MCF 10A (cell line): ENCODE results near the gene PSORS1C1. TPM values are rescaled to one million over a fixed set of nuclear protein-coding genes. Genes with fewer than 3 reads are reported as not detected.

ENCODE experiments used
- BruUV-seq: library from RNA; stranded (reverse); fragments of 400-500 nt; replicated peaks from 2 replicates; lab custom pipeline; 2021; lab: Mats Ljungman, UMichigan
- CTCF ChIA-PET: fragments of 300-600 bp; sonication (Branson Sonifier 250); formaldehyde crosslinking; extraction: SDS; loops from one replicate; lab custom pipeline; 2021; ENCODE audit warnings: antibody characterized with exemption, inconsistent platforms; lab: Yijun Ruan, JAX
- POLR2A ChIA-PET: fragments of 300-600, 350-650 bp; sonication (Branson Sonifier 250); formaldehyde crosslinking; extraction: SDS; loops from one replicate; lab custom pipeline; 2020; ENCODE audit warnings: antibody characterized with exemption, inconsistent platforms; lab: Yijun Ruan, JAX
- DNase-seq: peaks from one replicate; pipeline ENCODE4 v3.0.0-alpha.2; 2018; ENCODE audit not compliant: unreplicated experiment
- H3K27ac Mint-ChIP-seq: one replicate; pipeline ENCODE4 v1.8.0; 2022; ENCODE audit warnings: mild to moderate bottlenecking, low read depth, mixed read lengths; ENCODE audit not compliant: unreplicated experiment
- H3K27me3 Mint-ChIP-seq: one replicate; pipeline ENCODE4 v1.8.0; 2022; ENCODE audit warnings: mixed read lengths; ENCODE audit not compliant: insufficient read depth, unreplicated experiment
- H3K36me3 Mint-ChIP-seq: one replicate; pipeline ENCODE4 v1.8.0; 2022; ENCODE audit warnings: mild to moderate bottlenecking, moderate library complexity, mixed read lengths; ENCODE audit not compliant: insufficient read depth, unreplicated experiment
- H3K4me1 Mint-ChIP-seq: one replicate; pipeline ENCODE4 v1.8.0; 2022; ENCODE audit warnings: mixed read lengths; ENCODE audit not compliant: insufficient read depth, unreplicated experiment
- H3K4me3 Mint-ChIP-seq: one replicate; pipeline ENCODE4 v1.8.0; 2022; ENCODE audit warnings: mild to moderate bottlenecking, moderate library complexity, mixed read lengths; ENCODE audit not compliant: unreplicated experiment
- H3K9me3 Mint-ChIP-seq: one replicate; pipeline ENCODE4 v1.8.0; 2022; ENCODE audit warnings: mixed read lengths; ENCODE audit not compliant: unreplicated experiment
- intact Hi-C: fragments of 100-400 bp; cut with micrococcal nuclease; formaldehyde crosslinking; loops from 2 replicates; pipeline ENCODE4 v1.14.1; 2022
- total RNA-seq: library from RNA; stranded (reverse); gene quantifications from 2 replicates; pipeline ENCODE4 v1.2.3, GENCODE V29; 2022
- TF ChIP-seq, protein P1 (sequence below): fragments of 200-600 bp; IDR thresholded peaks from one replicate; pipeline ENCODE4 v1.8.0; 2022; ENCODE audit warnings: antibody characterized with exemption, mild to moderate bottlenecking; ENCODE audit not compliant: unreplicated experiment

PSORS1C1 gene
- total RNA-seq, 1 experiment from 2014 or later: 7.7 TPM

DNA sequence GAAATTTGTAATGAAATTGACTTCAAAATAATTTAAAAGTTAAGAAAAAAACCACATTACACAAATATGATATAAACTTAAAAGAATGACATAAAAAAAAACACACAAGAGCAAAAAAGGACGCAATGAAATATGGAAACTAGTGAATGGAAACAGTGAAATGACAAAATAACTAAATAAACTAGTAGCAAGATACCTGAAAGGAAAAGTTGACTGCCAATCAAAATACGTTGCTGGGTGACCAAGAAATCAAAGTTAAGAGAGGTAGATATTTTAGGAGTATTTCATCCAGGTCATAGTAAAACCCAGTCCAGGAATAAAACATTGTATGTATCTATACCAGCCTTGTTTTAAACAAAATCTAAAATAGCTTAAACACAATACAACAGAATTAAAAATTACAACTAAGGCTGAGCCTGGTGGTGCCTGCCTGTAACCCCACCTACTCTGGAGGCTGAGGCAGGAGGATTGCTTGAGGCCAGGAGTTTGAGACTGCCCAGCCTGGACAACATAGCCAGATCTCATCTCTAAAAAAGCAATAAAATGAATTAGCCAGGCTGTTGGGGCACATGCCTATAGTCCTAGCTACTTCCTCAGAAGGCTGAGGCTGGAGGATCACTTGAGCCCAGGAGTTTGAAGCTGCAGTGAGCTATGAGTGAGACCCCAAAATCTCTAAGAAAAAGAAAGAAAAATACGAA is 24.2 kb upstream of the PSORS1C1 start:
- TF ChIP-seq, protein P1, sequence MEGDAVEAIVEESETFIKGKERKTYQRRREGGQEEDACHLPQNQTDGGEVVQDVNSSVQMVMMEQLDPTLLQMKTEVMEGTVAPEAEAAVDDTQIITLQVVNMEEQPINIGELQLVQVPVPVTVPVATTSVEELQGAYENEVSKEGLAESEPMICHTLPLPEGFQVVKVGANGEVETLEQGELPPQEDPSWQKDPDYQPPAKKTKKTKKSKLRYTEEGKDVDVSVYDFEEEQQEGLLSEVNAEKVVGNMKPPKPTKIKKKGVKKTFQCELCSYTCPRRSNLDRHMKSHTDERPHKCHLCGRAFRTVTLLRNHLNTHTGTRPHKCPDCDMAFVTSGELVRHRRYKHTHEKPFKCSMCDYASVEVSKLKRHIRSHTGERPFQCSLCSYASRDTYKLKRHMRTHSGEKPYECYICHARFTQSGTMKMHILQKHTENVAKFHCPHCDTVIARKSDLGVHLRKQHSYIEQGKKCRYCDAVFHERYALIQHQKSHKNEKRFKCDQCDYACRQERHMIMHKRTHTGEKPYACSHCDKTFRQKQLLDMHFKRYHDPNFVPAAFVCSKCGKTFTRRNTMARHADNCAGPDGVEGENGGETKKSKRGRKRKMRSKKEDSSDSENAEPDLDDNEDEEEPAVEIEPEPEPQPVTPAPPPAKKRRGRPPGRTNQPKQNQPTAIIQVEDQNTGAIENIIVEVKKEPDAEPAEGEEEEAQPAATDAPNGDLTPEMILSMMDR: no peak
- ChIA-PET CTCF (interaction anchor here (0.5 to 4.8 kb wide), 7 partner anchors 10 to 470 kb away, joined by 3 to 43 read pairs (median 4); partner anchors contain the start of genes C6orf15, PSORS1C1 and VARS2), POLR2A (interaction anchor here (1.4 kb wide), 1 partner anchor 12 kb away, joined by 3 read pairs; no protein-coding TSS in a partner anchor)
- Mint-ChIP-seq H3K36me3 (peaks cover 5% of the 10 kb centered on the region), H3K27me3 (no peaks in the 10 kb centered on the region), H3K4me1 (peaks cover 30% of the 10 kb centered on the region), H3K4me3 (no peak overlapping the region), H3K27ac (no peak overlapping the region), H3K9me3 (no peaks in the 10 kb centered on the region)
- no TSS peak for BruUV-seq
- no peak for DNase-seq
- intact Hi-C loops: no loop called here

DNA sequence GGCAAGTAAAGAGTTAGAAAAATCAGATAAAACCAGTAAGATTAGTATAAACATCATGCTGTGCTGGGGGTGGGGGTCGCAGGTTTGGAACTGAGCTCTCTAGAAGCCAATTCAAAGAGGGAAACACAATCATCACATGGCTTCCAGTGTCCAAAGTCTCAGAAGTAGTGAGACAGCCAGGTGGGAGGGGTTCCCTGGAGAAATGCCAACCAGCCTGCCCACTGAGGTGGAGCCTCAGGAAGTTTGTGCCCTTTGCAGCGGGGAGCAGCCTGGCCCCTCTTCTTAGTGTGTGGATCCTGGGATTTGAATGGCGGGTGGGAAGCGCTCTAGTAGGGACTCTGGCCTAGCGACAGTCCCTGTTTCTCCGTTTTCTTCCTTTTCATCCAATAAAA is 23.6 kb upstream of the PSORS1C1 start:
- DNase-seq: no peak
- H3K4me3 Mint-ChIP-seq: no peak overlapping the region
- peaks cover 5% of the 10 kb centered on the region for H3K36me3 Mint-ChIP-seq
- H3K4me1 Mint-ChIP-seq: peaks cover 30% of the 10 kb centered on the region
- no peaks in the 10 kb centered on the region for H3K27me3 Mint-ChIP-seq
- TF ChIP-seq, protein P1: no peak
- H3K9me3 Mint-ChIP-seq: no peaks in the 10 kb centered on the region
- H3K27ac Mint-ChIP-seq: no peak overlapping the region
- ChIA-PET POLR2A (interaction anchor here (0.9 to 1.4 kb wide), 2 partner anchors 11 to 511 kb away, joined by 3 read pairs; no protein-coding TSS in a partner anchor), CTCF (interaction anchor here (0.5 to 4.8 kb wide), 5 partner anchors 11 to 471 kb away, joined by 3 to 29 read pairs (median 4); partner anchors contain the start of genes C6orf15, PSORS1C1 and VARS2)
- BruUV-seq: no TSS peak
- intact Hi-C loops: no loop called here

DNA sequence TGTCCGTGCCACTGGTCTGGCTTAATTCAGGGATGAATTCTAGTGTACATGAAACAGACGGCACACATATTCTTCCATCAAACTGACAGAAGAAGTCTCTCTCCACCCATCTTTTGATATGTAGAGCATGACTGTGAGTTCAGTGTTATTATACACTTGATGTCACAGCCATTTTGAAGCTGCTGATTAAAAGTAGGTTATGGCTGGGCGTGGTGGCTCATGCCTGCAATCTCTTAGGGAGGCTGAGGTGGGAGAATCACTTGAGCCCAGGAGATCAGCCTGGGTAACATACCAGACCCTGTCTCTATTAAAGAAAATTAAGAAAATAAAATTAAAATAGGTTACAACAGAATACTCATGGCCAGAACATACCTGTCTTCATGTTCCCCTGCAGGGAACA is 22.9 kb upstream of the PSORS1C1 start:
- no peak overlapping the region for H3K4me3 Mint-ChIP-seq
- intact Hi-C loops: no loop called here
- H3K27me3 Mint-ChIP-seq: no peaks in the 10 kb centered on the region
- no peak for DNase-seq
- peaks cover 5% of the 10 kb centered on the region for H3K36me3 Mint-ChIP-seq
- ChIA-PET CTCF (interaction anchor here (1.0 to 4.8 kb wide), 4 partner anchors 11 to 270 kb away, joined by 3 to 29 read pairs (median 6); partner anchors contain the start of gene VARS2), POLR2A (interaction anchor here (0.9 to 1.4 kb wide), 2 partner anchors 11 to 510 kb away, joined by 3 read pairs; no protein-coding TSS in a partner anchor)
- H3K27ac Mint-ChIP-seq: no peak overlapping the region
- peaks cover 27% of the 10 kb centered on the region for H3K4me1 Mint-ChIP-seq
- no peaks in the 10 kb centered on the region for H3K9me3 Mint-ChIP-seq
- BruUV-seq: no TSS peak
- TF ChIP-seq, protein P1: no peak

DNA sequence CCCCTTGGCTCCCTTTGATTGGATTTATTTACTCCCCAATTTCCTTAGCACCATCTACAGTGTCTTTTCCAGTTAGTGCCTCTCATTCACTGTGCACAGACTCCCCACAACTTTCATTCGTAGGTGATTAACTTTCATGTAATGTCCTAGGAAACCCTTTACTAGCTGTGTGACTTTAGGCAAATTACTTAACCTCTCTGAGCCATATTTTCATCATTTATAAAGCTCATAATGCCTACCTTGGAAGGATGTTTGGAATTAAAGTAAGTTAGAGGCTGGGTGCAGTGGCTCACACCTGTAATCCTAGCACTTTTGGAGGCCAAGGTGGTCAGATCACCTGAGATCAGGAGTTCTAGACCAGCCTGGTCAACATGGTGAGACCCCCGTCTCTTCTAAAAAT is 22.4 kb upstream of the PSORS1C1 start:
- POLR2A ChIA-PET: interaction anchor here (0.6 kb wide), 1 partner anchor 185 kb away, joined by 3 read pairs; no protein-coding TSS in a partner anchor
- CTCF ChIA-PET: interaction anchor here (0.8 to 4.8 kb wide), 7 partner anchors 10 to 270 kb away, joined by 3 to 29 read pairs (median 7); partner anchors contain the start of gene VARS2

More for the DNA sequence above, 22.4 kb upstream of the PSORS1C1 start:
- Mint-ChIP-seq H3K9me3 (no peaks in the 10 kb centered on the region), H3K36me3 (peaks cover 5% of the 10 kb centered on the region), H3K4me1 (peaks cover 21% of the 10 kb centered on the region), H3K27ac (no peak overlapping the region), H3K4me3 (no peak overlapping the region), H3K27me3 (no peaks in the 10 kb centered on the region)
- TF ChIP-seq, protein P1: no peak
- intact Hi-C loops: no loop called here
- BruUV-seq: no TSS peak
- no peak for DNase-seq
